CD4-positive, alpha-beta memory T cell (primary cell): Measurements from ENCODE around the gene NOP56. TPM values are rescaled to one million over a fixed set of nuclear protein-coding genes. Genes with fewer than 3 reads are reported as not detected.

Experiments used
- CTCF ChIA-PET: fragments of 350-600 bp; sonication (Branson Sonifier 250); formaldehyde crosslinking; loops from one replicate; lab custom pipeline; 2021; ENCODE audit warnings: inconsistent platforms; ENCODE audit not compliant: partially characterized antibody; lab: Charles Lee
- POLR2A ChIA-PET: fragments of 350-600 bp; sonication (Branson Sonifier 250); formaldehyde crosslinking; loops from one replicate; lab custom pipeline; 2021; ENCODE audit not compliant: partially characterized antibody; lab: Charles Lee
- DNase-seq, 5 donors: peaks; one replicate each; pipeline versions ENCODE4 v3.0.0 to v3.0.0-alpha.2; 2020 to 2022; ENCODE audit warnings: mixed read lengths in 1 of 5
- H3K27ac ChIP-seq: one replicate; pipeline ENCODE4 v1.7.0; 2013; ENCODE audit warnings: low read depth, low read length
- H3K27me3 ChIP-seq: 2 replicates; pipeline ENCODE4 v1.7.0; 2013; ENCODE audit warnings: mild to moderate bottlenecking, low read length, moderate library complexity; ENCODE audit not compliant: insufficient read depth
- H3K36me3 ChIP-seq: 2 replicates; pipeline ENCODE4 v1.7.0; 2013; ENCODE audit warnings: mild to moderate bottlenecking, low read length, moderate library complexity; ENCODE audit not compliant: insufficient read depth
- H3K4me1 ChIP-seq: 2 replicates; pipeline ENCODE4 v1.7.0; 2013; ENCODE audit warnings: mild to moderate bottlenecking, low read length, moderate library complexity; ENCODE audit not compliant: insufficient read depth
- H3K4me3 ChIP-seq, 2 donors: one replicate each; pipeline ENCODE4 v1.7.0; 2013; ENCODE audit warnings: low read length in 2 of 2, mild to moderate bottlenecking in 1 of 2
- H3K9me3 ChIP-seq, 2 donors: one replicate each; pipeline ENCODE4 v1.7.0; 2013; ENCODE audit warnings: low read length in 2 of 2, control low read depth in 1 of 2; ENCODE audit not compliant: control insufficient read depth in 1 of 2
- H3K27ac Mint-ChIP-seq, 7 donors: one replicate each; pipeline ENCODE4 v1.8.0; 2020 to 2021; ENCODE audit warnings: mixed read lengths in 7 of 7, mild to moderate bottlenecking in 6 of 7, inconsistent platforms in 3 of 7, moderate library complexity in 3 of 7
- H3K27me3 Mint-ChIP-seq, 2 donors: one replicate each; pipeline ENCODE4 v1.8.0; 2020 to 2021; ENCODE audit warnings: mixed read lengths in 2 of 2
- H3K36me3 Mint-ChIP-seq, 2 donors: one replicate each; pipeline ENCODE4 v1.8.0; 2020 to 2021; ENCODE audit warnings: mixed read lengths in 2 of 2, inconsistent platforms in 1 of 2, mild to moderate bottlenecking in 1 of 2
- H3K4me1 Mint-ChIP-seq, 4 donors: one replicate each; pipeline ENCODE4 v1.8.0; 2020 to 2021; ENCODE audit warnings: mixed read lengths in 4 of 4, mild to moderate bottlenecking in 1 of 4
- H3K4me3 Mint-ChIP-seq, 8 donors: one replicate each; pipeline ENCODE4 v1.8.0; 2020 to 2021; ENCODE audit warnings: mixed read lengths in 8 of 8, mild to moderate bottlenecking in 7 of 8, moderate library complexity in 6 of 8, inconsistent platforms in 3 of 8
- H3K9me3 Mint-ChIP-seq, 8 donors: one replicate each; pipeline ENCODE4 v1.8.0; 2020 to 2021; ENCODE audit warnings: mixed read lengths in 8 of 8, mild to moderate bottlenecking in 5 of 8, inconsistent platforms in 3 of 8, moderate library complexity in 1 of 8
- intact Hi-C: fragments of 100-400 bp; cut with micrococcal nuclease; formaldehyde crosslinking; loops from one replicate; pipeline ENCODE4 v1.15.1; 2023
- polyA plus RNA-seq, 2 donors: library from polyadenylated mRNA; unstranded; fragments of 300-500 nt; fragmentation: Illumina TruSeq; gene quantifications; one replicate each; pipeline ENCODE4 v1.2.3, GENCODE V29; 2021
- total RNA-seq, 2 experiments: library from RNA; stranded (reverse); gene quantifications; one replicate each; pipeline ENCODE4 v1.2.3, GENCODE V29; 2021

The NOP56 gene, protein sequence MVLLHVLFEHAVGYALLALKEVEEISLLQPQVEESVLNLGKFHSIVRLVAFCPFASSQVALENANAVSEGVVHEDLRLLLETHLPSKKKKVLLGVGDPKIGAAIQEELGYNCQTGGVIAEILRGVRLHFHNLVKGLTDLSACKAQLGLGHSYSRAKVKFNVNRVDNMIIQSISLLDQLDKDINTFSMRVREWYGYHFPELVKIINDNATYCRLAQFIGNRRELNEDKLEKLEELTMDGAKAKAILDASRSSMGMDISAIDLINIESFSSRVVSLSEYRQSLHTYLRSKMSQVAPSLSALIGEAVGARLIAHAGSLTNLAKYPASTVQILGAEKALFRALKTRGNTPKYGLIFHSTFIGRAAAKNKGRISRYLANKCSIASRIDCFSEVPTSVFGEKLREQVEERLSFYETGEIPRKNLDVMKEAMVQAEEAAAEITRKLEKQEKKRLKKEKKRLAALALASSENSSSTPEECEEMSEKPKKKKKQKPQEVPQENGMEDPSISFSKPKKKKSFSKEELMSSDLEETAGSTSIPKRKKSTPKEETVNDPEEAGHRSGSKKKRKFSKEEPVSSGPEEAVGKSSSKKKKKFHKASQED
- 100 to 1,000 TPM; 258 to 270 TPM for total RNA-seq
- 100 to 1,000 TPM in 1 of 2 donors, 10 to 100 TPM in 1; 83.4 to 136 TPM for polyA plus RNA-seq

DNA sequence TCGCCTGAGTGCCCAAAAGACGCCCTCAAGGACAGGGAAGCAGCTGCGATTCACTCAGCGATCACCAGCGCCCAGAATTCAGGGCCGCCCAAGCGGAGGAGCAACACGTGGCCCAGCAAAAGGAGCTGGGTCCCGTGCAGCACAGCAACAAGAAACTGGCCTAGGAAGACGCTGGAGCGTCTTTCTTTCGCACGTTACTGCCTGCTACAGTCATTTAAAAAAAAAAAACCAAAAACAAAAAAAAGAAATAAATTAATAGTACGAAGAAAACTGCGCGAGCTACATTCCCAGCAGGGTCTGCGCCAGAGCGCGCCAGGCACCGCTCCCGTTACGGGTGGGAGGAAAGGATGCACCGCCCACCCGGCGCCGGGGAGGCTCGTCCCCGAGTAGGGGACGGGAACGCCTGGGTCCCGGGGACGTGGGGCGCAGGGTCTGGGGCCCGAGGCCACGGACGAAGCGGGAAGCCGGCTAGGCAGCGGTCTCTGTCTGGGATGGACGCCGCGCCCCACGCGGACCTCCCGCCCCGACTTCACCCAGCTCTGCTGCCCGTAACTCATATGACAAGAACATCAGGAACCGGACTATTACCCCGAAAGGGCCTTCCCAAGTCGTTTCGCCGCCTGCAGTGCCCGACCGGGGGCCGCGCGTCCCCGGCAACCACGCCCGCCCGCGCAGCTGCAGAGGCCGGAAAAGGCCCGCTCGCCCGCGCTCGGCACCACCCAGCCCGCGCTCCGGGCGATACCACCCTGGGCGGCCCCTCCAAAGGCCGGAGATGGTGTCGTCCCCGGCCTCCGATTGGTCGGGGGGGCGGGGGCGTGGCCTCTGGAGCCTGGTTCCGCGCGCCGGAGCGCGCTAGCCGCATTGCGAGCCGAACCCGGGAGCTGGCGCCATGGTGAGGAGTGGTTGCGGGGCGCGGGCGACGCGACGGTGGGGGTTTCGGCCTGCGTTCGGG, at the start of gene NOP56:
TSS of gene NOP56 (plus strand) at position 861 of the 952 bp plus-strand sequence. CDS start at position 890, 29 bp downstream.
- no peaks in the 10 kb centered on the region for H3K27me3 ChIP-seq
- peaks cover 21 to 60% (median 29%) of the 10 kb centered on the region in 4 donors for H3K4me1 Mint-ChIP-seq
- H3K27me3 Mint-ChIP-seq, result no peaks in the 10 kb centered on the region
- peaks cover 28 to 41% of the 10 kb centered on the region in 2 donors for H3K36me3 Mint-ChIP-seq
- peak within 1 kb of the TSS; percentile 85 to 88 for H3K4me3 ChIP-seq
- H3K9me3 Mint-ChIP-seq, result no peaks in the 10 kb centered on the region
- peaks cover 31% of the 10 kb centered on the region for H3K4me1 ChIP-seq
- peak within 1 kb of the TSS; percentile 89 to 94 (median 92) for H3K27ac Mint-ChIP-seq
- DNase-seq, result peak; percentile 89 to 99 (median 95)
- peak within 1 kb of the TSS; percentile 80 for H3K27ac ChIP-seq
- POLR2A ChIA-PET, result interaction anchor here (0.7 to 6.3 kb wide), 26 partner anchors 8 to 551 kb away, joined by 3 to 180 read pairs (median 6); partner anchors contain the start of genes EBF4, IDH3B, PCED1A and PTPRA
- intact Hi-C loops, result loop anchor here (1.0 to 5.0 kb wide), 4 partner anchors 12 to 182 kb away; partner anchors contain the start of genes IDH3B, SNRPB and ZNF343
- H3K36me3 ChIP-seq, result peaks cover 32% of the 10 kb centered on the region
- CTCF ChIA-PET, result interaction anchor here (0.7 to 5.4 kb wide), 7 partner anchors 8 to 181 kb away, joined by 3 to 35 read pairs (median 4); partner anchors contain the start of gene SNRPB
- H3K4me3 Mint-ChIP-seq, result peak within 1 kb of the TSS; percentile 90 to 92 (median 91)
- no peaks in the 10 kb centered on the region for H3K9me3 ChIP-seq

DNA sequence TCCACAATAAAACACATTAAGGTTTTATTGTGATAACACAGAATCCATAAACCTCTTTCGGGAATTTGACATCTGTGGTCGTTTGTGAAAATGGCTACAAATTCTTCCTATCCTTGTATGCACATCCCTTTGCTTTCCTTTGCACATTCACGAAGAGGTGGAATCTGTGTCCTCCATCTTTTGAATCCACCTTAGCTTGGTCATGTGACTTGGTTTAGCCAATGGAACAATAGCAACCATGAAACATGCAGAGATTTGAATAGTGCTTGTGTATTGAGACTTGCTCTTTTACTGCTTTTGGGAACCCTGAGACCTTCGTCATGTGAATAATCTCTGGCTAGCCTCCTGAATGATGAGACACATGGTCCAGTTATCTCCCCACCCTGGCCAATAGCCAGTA, 49.7 kb upstream of the NOP56 start:
- no peaks in the 10 kb centered on the region for H3K4me1 ChIP-seq
- DNase-seq, result no peak
- Mint-ChIP-seq H3K4me1 (no peaks in the 10 kb centered on the region), H3K36me3 (peaks cover 4 to 5% of the 10 kb centered on the region in 2 donors), H3K4me3 (no peak overlapping the region), H3K27me3 (peaks cover 5 to 12% of the 10 kb centered on the region in 2 donors), H3K9me3 (peaks cover 3 to 25% (median 14%) of the 10 kb centered on the region in 8 donors), H3K27ac (no peak overlapping the region)
- no peak overlapping the region for H3K27ac ChIP-seq
- H3K4me3 ChIP-seq, result no peak overlapping the region
- intact Hi-C loops, result no loop called here
- POLR2A ChIA-PET, result no interaction called here
- CTCF ChIA-PET, result no interaction called here
- no peaks in the 10 kb centered on the region for H3K27me3 ChIP-seq
- no peaks in the 10 kb centered on the region for H3K36me3 ChIP-seq
- peaks cover 0 to 6% of the 10 kb centered on the region in 2 donors for H3K9me3 ChIP-seq

DNA sequence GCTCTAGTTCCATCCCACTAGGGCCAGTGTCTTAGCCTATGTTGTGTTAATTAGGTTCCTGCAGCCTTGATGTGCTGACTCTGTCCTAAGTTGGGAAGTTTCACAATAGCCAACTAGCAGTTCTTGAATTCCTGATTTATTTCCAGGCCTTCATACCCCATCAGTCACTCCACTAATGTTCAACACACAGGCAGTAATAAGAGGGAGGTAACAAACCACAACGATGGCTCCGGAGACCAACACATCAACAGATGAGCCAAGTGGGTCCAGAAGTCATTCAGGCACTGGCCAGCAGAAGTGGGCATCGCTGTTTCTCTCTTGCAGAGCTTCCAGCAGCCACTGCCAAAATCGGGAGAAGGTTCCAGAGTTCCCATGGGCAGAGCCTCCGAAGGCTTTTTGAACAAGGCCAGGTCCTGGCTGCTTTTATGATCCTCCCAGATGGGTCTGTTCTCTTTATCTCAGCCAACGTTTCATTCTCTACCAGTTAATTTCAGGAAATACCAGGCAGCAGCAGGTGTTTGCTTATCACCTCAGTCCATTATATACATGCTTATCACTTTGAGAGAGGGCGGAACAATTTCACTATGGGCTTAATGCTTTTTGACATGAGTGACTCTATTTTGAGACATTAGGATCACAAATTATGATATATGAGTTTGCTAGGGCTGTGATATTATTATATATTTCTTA, 48.5 kb upstream of the NOP56 start:
- Mint-ChIP-seq H3K27me3 (peaks cover 2 to 10% of the 10 kb centered on the region in 2 donors), H3K4me3 (no peak overlapping the region), H3K4me1 (no peaks in the 10 kb centered on the region), H3K9me3 (peaks cover 3 to 28% (median 18%) of the 10 kb centered on the region in 8 donors), H3K27ac (no peak overlapping the region), H3K36me3 (peaks cover 4 to 5% of the 10 kb centered on the region in 2 donors)
- DNase-seq, result no peak
- H3K4me3 ChIP-seq, result no peak overlapping the region
- no peaks in the 10 kb centered on the region for H3K27me3 ChIP-seq
- peaks cover 0 to 6% of the 10 kb centered on the region in 2 donors for H3K9me3 ChIP-seq
- ChIA-PET CTCF (no interaction called here), POLR2A (no interaction called here)
- H3K27ac ChIP-seq, result no peak overlapping the region
- H3K36me3 ChIP-seq, result no peaks in the 10 kb centered on the region
- no peaks in the 10 kb centered on the region for H3K4me1 ChIP-seq
- intact Hi-C loops, result no loop called here

DNA sequence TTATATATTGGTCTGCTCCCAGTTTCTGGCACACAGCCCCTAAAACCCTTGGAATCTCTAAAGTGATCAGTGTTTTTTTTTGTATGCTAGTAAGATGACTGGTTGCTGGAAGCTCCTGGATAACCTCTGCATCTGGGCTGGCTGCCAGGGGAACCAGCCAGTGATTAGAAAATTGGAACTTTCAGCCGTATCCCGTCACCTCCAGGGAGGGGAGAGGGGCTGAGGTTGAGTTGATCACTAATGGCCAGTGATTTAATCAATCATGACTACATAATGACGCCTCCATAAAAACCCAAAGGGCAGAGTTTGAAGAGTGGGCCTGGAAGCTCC, 48.0 kb upstream of the NOP56 start:
- peaks cover 5 to 15% of the 10 kb centered on the region in 2 donors for H3K27me3 Mint-ChIP-seq
- peaks cover 3 to 28% (median 18%) of the 10 kb centered on the region in 8 donors for H3K9me3 Mint-ChIP-seq
- H3K9me3 ChIP-seq, result peaks cover 0 to 6% of the 10 kb centered on the region in 2 donors
- no peak overlapping the region for H3K4me3 Mint-ChIP-seq
- H3K27me3 ChIP-seq, result no peaks in the 10 kb centered on the region
- peaks cover 4 to 5% of the 10 kb centered on the region in 2 donors for H3K36me3 Mint-ChIP-seq
- H3K36me3 ChIP-seq, result no peaks in the 10 kb centered on the region
- DNase-seq, result no peak
- no peak overlapping the region for H3K27ac Mint-ChIP-seq
- no peaks in the 10 kb centered on the region for H3K4me1 Mint-ChIP-seq
- POLR2A ChIA-PET, result no interaction called here
- no peaks in the 10 kb centered on the region for H3K4me1 ChIP-seq
- CTCF ChIA-PET, result no interaction called here
- H3K27ac ChIP-seq, result no peak overlapping the region
- H3K4me3 ChIP-seq, result no peak overlapping the region
- intact Hi-C loops, result no loop called here

DNA sequence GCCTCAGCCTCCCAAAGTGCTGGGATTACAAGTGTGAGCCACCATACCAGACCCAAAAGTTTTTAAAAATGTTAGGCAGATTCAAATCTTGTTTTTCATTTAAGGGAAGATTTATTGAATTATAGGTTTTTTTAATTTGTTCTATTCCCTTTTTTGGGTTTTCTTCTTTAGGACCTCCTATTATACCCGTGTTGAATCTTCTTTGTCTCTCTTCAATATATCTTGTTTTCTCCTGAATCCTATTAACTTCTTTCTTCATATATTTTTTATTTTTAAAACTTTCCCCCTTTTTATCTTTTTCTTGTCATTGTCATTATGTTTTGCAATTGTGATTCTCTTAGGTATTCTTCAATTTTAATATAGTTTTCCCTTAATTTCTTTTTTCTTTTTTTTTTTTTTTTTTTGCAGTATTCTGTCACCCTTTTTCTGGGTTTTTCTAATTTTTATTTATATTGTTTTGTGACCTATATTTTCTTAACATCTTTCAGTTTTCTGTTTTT, 45.9 kb upstream of the NOP56 start:
- intact Hi-C loops, result no loop called here

DNA sequence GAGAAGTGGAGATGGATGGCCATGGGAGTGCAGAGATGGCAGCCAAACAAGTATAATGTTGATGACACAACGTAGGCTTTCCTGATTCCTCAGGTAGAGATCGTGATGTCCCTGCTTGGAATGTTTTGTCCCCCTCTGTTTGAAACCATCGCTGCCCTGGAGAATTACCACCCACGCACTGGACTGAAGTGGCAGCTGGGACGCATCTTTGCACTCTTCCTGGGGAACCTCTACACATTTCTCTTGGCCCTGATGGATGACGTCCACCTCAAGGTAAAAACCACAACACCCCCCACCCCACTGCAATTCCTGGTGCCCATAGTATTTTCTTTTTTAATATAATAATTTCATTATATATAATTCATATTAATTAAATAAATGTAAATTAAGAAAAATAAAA, 42.1 kb upstream of the NOP56 start:
- Mint-ChIP-seq H3K4me3 (no peak overlapping the region), H3K4me1 (no peaks in the 10 kb centered on the region), H3K27me3 (peaks cover 26 to 27% of the 10 kb centered on the region in 2 donors), H3K9me3 (peaks cover 3 to 27% (median 18%) of the 10 kb centered on the region in 8 donors), H3K36me3 (peaks cover 4 to 5% of the 10 kb centered on the region in 2 donors), H3K27ac (no peak overlapping the region)
- CTCF ChIA-PET, result no interaction called here
- Histone ChIP-seq H3K36me3 (no peaks in the 10 kb centered on the region), H3K27ac (no peak overlapping the region), H3K27me3 (peaks cover 6% of the 10 kb centered on the region), H3K9me3 (peaks cover 0 to 6% of the 10 kb centered on the region in 2 donors), H3K4me1 (no peaks in the 10 kb centered on the region), H3K4me3 (no peak overlapping the region)
- POLR2A ChIA-PET, result no interaction called here
- intact Hi-C loops, result no loop called here
- no peak for DNase-seq

More for the DNA sequence above, 45.9 kb upstream of the NOP56 start:
- peaks cover 0 to 6% of the 10 kb centered on the region in 2 donors for H3K9me3 ChIP-seq
- peaks cover 4 to 5% of the 10 kb centered on the region in 2 donors for H3K36me3 Mint-ChIP-seq
- no peak overlapping the region for H3K27ac ChIP-seq
- H3K27ac Mint-ChIP-seq, result no peak overlapping the region
- no peak overlapping the region for H3K4me3 Mint-ChIP-seq
- no peaks in the 10 kb centered on the region for H3K4me1 Mint-ChIP-seq
- peaks cover 3 to 28% (median 18%) of the 10 kb centered on the region in 8 donors for H3K9me3 Mint-ChIP-seq
- peaks cover 19 to 20% of the 10 kb centered on the region in 2 donors for H3K27me3 Mint-ChIP-seq
- H3K36me3 ChIP-seq, result no peaks in the 10 kb centered on the region
- no peak for DNase-seq
- CTCF ChIA-PET, result no interaction called here
- H3K27me3 ChIP-seq, result peaks cover 6% of the 10 kb centered on the region
- no peaks in the 10 kb centered on the region for H3K4me1 ChIP-seq
- H3K4me3 ChIP-seq, result no peak overlapping the region
- POLR2A ChIA-PET, result no interaction called here
